DOHH2 (cell line): ENCODE data around the gene BCL2L11.

Experiments used
- CTCF ChIP-seq: fragments of 200-600 bp; sonication (generic); IDR thresholded peaks from one replicate; pipeline ENCODE4 v1.5.1; 2014; ENCODE audit warnings: antibody characterized with exemption, mild to moderate bottlenecking, low read depth, low read length; ENCODE audit not compliant: poor library complexity, severe bottlenecking
- EZH2phosphoT487 ChIP-seq: fragments of 200-600 bp; sonication (generic); IDR thresholded peaks from 2 replicates; pipeline ENCODE4 v1.6.1; 2017; ENCODE audit warnings: borderline replicate concordance, mild to moderate bottlenecking, antibody characterized with exemption, low read length, moderate library complexity, mixed read lengths

- TF ChIP-seq CTCF (no peak), EZH2phosphoT487 (no peak)
These were observed 55.7 kb downstream of the BCL2L11 start for GRCh38 chr2:111176388-111176787.
